ENCODE measurements around the gene GOLT1B. TPM values are rescaled to one million over a fixed set of nuclear protein-coding genes. Genes with fewer than 3 reads are reported as not detected.

Gene GOLT1B
- total and polyA plus RNA-seq, 9 of the 15 experiments (the other 6 are each of a cell fraction or from before 2014, with no cell fraction given), result 9.4 to 66.1 (median 26.7) TPM

DNA sequence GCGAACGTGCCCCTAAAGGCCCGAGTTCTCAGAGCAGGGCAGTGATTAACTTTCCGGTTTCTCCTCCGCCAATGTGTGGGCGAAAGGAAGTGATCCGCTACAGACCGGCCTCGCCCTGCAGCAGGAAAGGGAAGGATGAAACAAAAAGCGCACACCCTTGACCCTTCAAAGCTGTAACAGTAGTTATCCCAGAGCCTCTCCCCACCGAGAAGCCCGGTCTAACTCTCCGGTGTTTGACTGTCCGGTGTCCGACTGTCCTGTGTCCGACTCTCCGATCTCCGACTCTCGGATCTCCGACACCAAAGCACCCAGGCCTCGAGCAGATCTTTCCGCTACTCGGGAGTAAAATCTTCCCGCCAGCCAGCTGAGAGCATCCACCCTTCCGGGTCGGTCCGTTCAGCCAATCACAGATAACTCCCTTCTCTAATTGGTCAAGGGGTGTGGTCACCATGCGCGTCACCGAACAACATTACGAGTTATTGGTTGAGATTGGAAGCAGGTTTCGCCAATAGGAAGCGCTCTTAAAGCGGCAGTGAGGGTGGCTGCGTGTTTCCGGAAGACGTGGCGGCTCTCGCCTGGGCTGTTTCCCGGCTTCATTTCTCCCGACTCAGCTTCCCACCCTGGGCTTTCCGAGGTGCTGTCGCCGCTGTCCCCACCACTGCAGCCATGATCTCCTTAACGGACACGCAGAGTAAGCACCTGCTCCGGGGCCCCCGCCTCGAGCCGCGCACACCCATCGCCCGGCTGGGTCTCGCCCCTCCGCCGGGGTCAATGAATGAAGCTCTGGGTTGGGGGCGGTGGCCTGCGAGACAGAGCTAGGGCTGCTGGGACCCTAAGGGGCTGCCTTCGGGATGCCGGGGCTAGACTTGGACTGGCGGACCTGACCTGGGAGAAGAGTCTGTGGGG is at the start of gene GOLT1B, which contains the start of gene RECQL (continued):
- TF ChIP-seq LEF1 (IDR thresholded peaks at IDR 0.05), result no peak
- TF ChIP-seq, protein P1, sequence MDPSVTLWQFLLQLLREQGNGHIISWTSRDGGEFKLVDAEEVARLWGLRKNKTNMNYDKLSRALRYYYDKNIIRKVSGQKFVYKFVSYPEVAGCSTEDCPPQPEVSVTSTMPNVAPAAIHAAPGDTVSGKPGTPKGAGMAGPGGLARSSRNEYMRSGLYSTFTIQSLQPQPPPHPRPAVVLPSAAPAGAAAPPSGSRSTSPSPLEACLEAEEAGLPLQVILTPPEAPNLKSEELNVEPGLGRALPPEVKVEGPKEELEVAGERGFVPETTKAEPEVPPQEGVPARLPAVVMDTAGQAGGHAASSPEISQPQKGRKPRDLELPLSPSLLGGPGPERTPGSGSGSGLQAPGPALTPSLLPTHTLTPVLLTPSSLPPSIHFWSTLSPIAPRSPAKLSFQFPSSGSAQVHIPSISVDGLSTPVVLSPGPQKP (CRISPR knock-in tag; IDR thresholded peaks at IDR 0.05), result no peak
- TF ChIP-seq, protein P2, sequence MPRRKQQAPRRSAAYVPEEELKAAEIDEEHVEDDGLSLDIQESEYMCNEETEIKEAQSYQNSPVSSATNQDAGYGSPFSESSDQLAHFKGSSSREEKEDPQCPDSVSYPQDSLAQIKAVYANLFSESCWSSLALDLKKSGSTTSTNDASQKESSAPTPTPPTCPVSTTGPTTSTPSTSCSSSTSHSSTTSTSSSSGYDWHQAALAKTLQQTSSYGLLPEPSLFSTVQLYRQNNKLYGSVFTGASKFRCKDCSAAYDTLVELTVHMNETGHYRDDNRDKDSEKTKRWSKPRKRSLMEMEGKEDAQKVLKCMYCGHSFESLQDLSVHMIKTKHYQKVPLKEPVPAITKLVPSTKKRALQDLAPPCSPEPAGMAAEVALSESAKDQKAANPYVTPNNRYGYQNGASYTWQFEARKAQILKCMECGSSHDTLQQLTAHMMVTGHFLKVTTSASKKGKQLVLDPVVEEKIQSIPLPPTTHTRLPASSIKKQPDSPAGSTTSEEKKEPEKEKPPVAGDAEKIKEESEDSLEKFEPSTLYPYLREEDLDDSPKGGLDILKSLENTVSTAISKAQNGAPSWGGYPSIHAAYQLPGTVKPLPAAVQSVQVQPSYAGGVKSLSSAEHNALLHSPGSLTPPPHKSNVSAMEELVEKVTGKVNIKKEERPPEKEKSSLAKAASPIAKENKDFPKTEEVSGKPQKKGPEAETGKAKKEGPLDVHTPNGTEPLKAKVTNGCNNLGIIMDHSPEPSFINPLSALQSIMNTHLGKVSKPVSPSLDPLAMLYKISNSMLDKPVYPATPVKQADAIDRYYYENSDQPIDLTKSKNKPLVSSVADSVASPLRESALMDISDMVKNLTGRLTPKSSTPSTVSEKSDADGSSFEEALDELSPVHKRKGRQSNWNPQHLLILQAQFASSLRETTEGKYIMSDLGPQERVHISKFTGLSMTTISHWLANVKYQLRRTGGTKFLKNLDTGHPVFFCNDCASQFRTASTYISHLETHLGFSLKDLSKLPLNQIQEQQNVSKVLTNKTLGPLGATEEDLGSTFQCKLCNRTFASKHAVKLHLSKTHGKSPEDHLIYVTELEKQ (CRISPR knock-in tag; IDR thresholded peaks at IDR 0.05), result no peak
- peak; percentile 95 for TF ChIP-seq ASH1L (IDR thresholded peaks at IDR 0.05; ENCODE audit: borderline replicate concordance, low read depth, partially characterized antibody)
- TF ChIP-seq, protein P3, sequence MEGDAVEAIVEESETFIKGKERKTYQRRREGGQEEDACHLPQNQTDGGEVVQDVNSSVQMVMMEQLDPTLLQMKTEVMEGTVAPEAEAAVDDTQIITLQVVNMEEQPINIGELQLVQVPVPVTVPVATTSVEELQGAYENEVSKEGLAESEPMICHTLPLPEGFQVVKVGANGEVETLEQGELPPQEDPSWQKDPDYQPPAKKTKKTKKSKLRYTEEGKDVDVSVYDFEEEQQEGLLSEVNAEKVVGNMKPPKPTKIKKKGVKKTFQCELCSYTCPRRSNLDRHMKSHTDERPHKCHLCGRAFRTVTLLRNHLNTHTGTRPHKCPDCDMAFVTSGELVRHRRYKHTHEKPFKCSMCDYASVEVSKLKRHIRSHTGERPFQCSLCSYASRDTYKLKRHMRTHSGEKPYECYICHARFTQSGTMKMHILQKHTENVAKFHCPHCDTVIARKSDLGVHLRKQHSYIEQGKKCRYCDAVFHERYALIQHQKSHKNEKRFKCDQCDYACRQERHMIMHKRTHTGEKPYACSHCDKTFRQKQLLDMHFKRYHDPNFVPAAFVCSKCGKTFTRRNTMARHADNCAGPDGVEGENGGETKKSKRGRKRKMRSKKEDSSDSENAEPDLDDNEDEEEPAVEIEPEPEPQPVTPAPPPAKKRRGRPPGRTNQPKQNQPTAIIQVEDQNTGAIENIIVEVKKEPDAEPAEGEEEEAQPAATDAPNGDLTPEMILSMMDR (IDR thresholded peaks at IDR 0.05 in 2 of 3, conservative IDR thresholded peaks at IDR 0.05 in 1 of 3; ENCODE audit: insufficient read depth in 2 of 3, low read depth in 1 of 3, low read length in 3 of 3), result no peak
- no peak for TF ChIP-seq MYNN (IDR thresholded peaks at IDR 0.05)
- no peak for TF ChIP-seq MYNN (CRISPR knock-in tag; IDR thresholded peaks at IDR 0.05)
- TF ChIP-seq SRF (CRISPR knock-in tag; IDR thresholded peaks at IDR 0.05), result no peak
- TF ChIP-seq, protein P4, sequence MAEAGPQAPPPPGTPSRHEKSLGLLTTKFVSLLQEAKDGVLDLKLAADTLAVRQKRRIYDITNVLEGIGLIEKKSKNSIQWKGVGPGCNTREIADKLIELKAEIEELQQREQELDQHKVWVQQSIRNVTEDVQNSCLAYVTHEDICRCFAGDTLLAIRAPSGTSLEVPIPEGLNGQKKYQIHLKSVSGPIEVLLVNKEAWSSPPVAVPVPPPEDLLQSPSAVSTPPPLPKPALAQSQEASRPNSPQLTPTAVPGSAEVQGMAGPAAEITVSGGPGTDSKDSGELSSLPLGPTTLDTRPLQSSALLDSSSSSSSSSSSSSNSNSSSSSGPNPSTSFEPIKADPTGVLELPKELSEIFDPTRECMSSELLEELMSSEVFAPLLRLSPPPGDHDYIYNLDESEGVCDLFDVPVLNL (CRISPR knock-in tag; IDR thresholded peaks at IDR 0.05; ENCODE audit: low read depth), result peak; percentile 89; the same call in 1 of the 2 replicates
- no peak for TF ChIP-seq KLF13 (tag; IDR thresholded peaks at IDR 0.05; ENCODE audit: borderline replicate concordance, low read depth)
- no peak for TF ChIP-seq SMARCC2 (IDR thresholded peaks at IDR 0.05; ENCODE audit: low read depth)
- TF ChIP-seq JUNB (CRISPR knock-in tag; conservative IDR thresholded peaks at IDR 0.05), result no peak
- no peak for TF ChIP-seq NFIX (CRISPR knock-in tag; IDR thresholded peaks at IDR 0.05; ENCODE audit: low read depth)
- no peak for TF ChIP-seq ZNF696 (CRISPR knock-in tag; conservative IDR thresholded peaks at IDR 0.05)
- no peak for TF ChIP-seq ZNF197 (CRISPR knock-in tag; IDR thresholded peaks at IDR 0.05; ENCODE audit: low read depth)

Measured in K562 (cell line).